Left lung (tissue), 10 donors: ENCODE data around the gene TOMM70. TPM values are rescaled to one million over a fixed set of nuclear protein-coding genes. Genes with fewer than 3 reads are reported as not detected.

ENCODE experiments used
- ATAC-seq: fragments of 200-7000 bp; cut with Tn5 transposase; one replicate; pipeline ENCODE4 v1.9.1; 2020; ENCODE audit warnings: moderate library complexity
- DNase-seq, 4 donors: peaks; one replicate each; pipeline ENCODE4 v3.0.0-alpha.2; 2013 to 2020
- H3K27ac ChIP-seq, 2 donors: fragments of 200-600 bp; sonication (generic) in 1 of 2; one replicate each; pipeline versions ENCODE4 v1.5.0 to v1.8.0; 2020 to 2021
- H3K27me3 ChIP-seq, 2 donors: fragments of 200-600 bp; sonication (generic) in 1 of 2; one replicate each; pipeline versions ENCODE4 v1.5.0 to v1.8.0; 2020 to 2021
- H3K36me3 ChIP-seq, 2 donors: fragments of 200-600 bp; sonication (generic) in 1 of 2; one replicate each; pipeline versions ENCODE4 v1.5.0 to v1.8.0; 2020 to 2021
- H3K4me1 ChIP-seq, 2 donors: fragments of 200-600 bp; one replicate each; pipeline ENCODE4 v1.8.0; 2021
- H3K4me3 ChIP-seq, 2 donors: fragments of 200-600 bp; sonication (generic) in 1 of 2; one replicate each; pipeline versions ENCODE4 v1.5.0 to v1.8.0; 2020 to 2021; ENCODE audit warnings: mild to moderate bottlenecking in 1 of 2
- H3K9me3 ChIP-seq, 2 donors: fragments of 200-600 bp; sonication (generic) in 1 of 2; one replicate each; pipeline versions ENCODE4 v1.5.0 to v1.8.0; 2020 to 2021
- intact Hi-C, 2 donors: fragments of 100-400 bp; cut with DNase I; formaldehyde crosslinking; loops; one replicate each; pipeline versions ENCODE4 v1.11.2 to v1.14.2; 2022
- polyA plus RNA-seq, 6 donors: library from polyadenylated mRNA; unstranded; fragments of 120-200 nt; gene quantifications; one replicate each; pipeline ENCODE4 v1.2.1, GENCODE V29; 2013; ENCODE audit not compliant: insufficient read length in 6 of 6
- total RNA-seq, 2 donors: library from RNA; stranded (reverse); fragmentation: NEBNext Ultra II Directional; extraction: Animal tissue kit (Norgen Biotek cat#: 25700); gene quantifications; one replicate each; pipeline ENCODE4 v1.2.1, GENCODE V29; 2021
- TF ChIP-seq, protein P1 (sequence below), 2 donors: fragments of 200-600 bp; sonication (generic) in 1 of 2; IDR thresholded peaks; one replicate each; pipeline versions ENCODE4 v1.5.0 to v1.8.0; 2021; ENCODE audit warnings: antibody characterized with exemption in 2 of 2
- donor health status: DM: no; HTN: yes; CAD: no.
- donor health status: DM: no; HTN: no; CAD: no.

The TOMM70 gene
- total and polyA plus RNA-seq, 8 donors = 28.0 to 65.2 (median 59.4) TPM

DNA sequence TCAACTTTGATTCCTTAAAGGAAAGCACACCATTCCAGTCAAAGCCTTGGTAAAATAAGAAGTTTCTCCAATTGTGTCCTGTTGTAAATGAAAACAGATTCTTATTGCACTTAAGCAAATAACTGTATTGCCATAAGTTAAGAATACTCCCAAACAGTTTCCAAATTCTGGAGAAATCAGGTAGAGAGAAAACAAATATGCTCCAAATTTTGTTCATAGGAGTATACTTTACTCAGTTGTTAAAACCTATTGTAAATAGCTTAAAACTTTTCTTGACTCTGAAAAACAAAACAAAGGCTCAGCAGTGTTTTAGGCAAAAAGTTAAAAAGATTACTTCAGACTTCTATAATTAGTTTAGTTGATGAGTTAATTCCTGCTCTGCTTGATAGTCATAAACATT is 42.8 kb upstream of the TOMM70 start:
- Histone ChIP-seq H3K27ac (no peak overlapping the region), H3K36me3 (no peaks in the 10 kb centered on the region), H3K27me3 (no peaks in the 10 kb centered on the region), H3K9me3 (peaks cover 0 to 20% of the 10 kb centered on the region in 2 donors), H3K4me1 (no peaks in the 10 kb centered on the region), H3K4me3 (no peak overlapping the region)
- TF ChIP-seq, protein P1, sequence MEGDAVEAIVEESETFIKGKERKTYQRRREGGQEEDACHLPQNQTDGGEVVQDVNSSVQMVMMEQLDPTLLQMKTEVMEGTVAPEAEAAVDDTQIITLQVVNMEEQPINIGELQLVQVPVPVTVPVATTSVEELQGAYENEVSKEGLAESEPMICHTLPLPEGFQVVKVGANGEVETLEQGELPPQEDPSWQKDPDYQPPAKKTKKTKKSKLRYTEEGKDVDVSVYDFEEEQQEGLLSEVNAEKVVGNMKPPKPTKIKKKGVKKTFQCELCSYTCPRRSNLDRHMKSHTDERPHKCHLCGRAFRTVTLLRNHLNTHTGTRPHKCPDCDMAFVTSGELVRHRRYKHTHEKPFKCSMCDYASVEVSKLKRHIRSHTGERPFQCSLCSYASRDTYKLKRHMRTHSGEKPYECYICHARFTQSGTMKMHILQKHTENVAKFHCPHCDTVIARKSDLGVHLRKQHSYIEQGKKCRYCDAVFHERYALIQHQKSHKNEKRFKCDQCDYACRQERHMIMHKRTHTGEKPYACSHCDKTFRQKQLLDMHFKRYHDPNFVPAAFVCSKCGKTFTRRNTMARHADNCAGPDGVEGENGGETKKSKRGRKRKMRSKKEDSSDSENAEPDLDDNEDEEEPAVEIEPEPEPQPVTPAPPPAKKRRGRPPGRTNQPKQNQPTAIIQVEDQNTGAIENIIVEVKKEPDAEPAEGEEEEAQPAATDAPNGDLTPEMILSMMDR (IDR thresholded peaks at IDR 0.05) = no peak
- no peak for DNase-seq
- no peak for ATAC-seq
- intact Hi-C loops = no loop called here

DNA sequence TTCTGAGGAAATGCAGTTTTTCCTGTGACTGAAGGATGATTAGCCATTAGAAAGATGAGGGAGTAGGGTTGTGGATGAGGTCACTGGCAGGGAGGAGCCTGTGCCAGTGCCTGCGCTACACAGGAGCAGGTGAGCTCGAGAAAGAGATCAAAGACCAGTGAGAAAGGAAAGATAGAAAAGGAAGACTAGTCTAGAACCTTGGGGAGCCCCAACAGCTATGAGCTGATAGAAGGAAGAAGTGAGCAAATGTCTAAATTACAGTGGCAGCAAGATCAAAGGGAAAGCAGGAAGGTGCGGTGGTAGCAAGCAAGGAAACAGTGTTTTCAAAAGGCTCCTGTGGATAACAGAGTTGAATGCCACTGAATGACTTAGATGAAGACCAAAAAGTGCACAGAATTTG is 40.0 kb upstream of the TOMM70 start:
- Histone ChIP-seq H3K9me3 (peaks cover 0 to 14% of the 10 kb centered on the region in 2 donors), H3K4me3 (no peak overlapping the region), H3K36me3 (no peaks in the 10 kb centered on the region), H3K4me1 (no peaks in the 10 kb centered on the region), H3K27ac (no peak overlapping the region), H3K27me3 (no peaks in the 10 kb centered on the region)
- intact Hi-C loops = no loop called here
- TF ChIP-seq, protein P1 (IDR thresholded peaks at IDR 0.05) = no peak
- ATAC-seq (no peak), DNase-seq (no peak)

DNA sequence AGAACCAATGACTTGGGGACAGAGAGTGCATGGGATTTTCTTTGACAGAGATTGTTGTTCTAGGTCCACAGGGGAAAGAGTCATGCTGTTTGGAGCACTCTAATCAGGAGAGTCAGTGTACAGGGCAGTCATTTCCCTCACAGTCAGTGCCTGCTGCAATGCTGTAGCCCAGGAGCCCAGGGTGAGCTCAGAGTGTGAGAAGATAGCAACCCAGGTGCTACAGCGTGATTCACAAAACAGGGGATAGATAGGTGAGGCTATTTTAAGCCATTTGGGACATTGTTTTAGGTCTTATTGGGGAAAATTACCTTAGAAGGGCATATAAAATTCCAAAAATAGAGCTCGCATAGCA is 37.7 kb upstream of the TOMM70 start:
- Histone ChIP-seq H3K27me3 (no peaks in the 10 kb centered on the region), H3K9me3 (peaks cover 0 to 5% of the 10 kb centered on the region in 2 donors), H3K4me1 (no peaks in the 10 kb centered on the region), H3K27ac (no peak overlapping the region), H3K4me3 (no peak overlapping the region), H3K36me3 (no peaks in the 10 kb centered on the region)
- DNase-seq (no peak), ATAC-seq (no peak)
- intact Hi-C loops = no loop called here
- TF ChIP-seq, protein P1 (IDR thresholded peaks at IDR 0.05) = no peak

DNA sequence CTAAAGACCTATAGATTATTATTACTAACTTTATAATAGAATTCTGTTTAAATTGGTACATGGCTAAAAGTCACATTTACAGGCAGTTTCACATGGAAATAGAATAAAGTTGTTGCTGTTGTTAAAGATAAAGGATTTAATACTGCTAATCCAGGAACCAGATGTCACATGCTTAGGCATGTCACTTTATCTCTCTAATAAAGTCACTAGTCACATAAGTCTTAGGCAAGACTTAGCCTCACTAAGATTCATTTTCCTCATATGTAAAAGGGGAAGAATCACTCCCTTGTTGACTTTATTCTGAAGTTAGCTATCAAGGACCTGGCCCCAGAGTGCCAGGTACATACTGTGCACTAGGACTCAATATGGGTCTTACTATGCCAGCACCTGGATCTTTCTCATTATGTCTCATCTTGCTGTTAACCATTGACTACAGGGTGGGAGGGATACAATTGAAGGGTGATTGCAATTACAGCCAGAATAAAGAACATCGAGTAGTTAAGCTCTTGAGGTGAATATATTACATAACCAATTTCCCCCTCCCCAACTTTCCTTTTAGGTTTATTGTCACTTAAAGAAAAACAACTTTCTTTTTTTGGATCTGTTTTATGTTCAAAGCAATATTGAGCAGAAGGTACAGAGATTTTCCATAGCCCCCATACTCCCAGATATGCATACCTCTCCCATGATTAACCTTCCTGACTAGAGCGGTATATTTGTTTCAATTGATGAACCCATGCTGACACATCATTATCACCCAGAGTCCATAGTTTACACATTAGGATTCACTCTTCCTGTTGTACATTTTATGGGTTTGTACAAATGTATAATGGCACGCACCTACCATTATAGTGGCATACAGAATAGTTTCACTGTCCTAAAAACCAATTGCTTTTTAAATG is 37.1 kb upstream of the TOMM70 start:
- intact Hi-C loops = no loop called here

DNA sequence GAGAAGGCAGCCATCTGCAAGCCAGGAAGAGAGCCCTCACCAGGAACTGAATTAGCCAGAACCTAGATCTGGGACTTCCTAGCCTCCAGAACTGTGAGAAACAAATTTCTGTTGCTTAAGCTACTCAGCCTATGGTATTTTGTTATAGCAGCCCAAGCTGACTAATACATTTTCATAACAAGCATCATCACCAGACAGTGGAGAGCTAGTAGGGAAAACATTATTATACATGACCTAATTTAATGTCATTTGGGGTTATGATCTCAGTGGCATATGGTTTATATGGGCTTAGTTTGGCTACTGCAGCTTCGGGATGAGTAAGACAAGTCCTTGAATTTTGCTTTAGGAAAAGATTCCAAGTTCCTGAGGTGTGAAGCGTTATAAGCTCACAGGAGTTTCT is 36.1 kb upstream of the TOMM70 start:
- TF ChIP-seq, protein P1 (IDR thresholded peaks at IDR 0.05) = no peak

More for the DNA sequence above, 37.1 kb upstream of the TOMM70 start:
- no peak overlapping the region for H3K27ac ChIP-seq
- ATAC-seq = peak; percentile 52
- H3K27me3 ChIP-seq = no peaks in the 10 kb centered on the region
- DNase-seq = no peak
- H3K4me1 ChIP-seq = no peaks in the 10 kb centered on the region
- TF ChIP-seq, protein P1 (IDR thresholded peaks at IDR 0.05) = no peak
- no peaks in the 10 kb centered on the region for H3K9me3 ChIP-seq
- no peak overlapping the region for H3K4me3 ChIP-seq
- H3K36me3 ChIP-seq = no peaks in the 10 kb centered on the region

More for the DNA sequence above, 36.1 kb upstream of the TOMM70 start:
- no peaks in the 10 kb centered on the region for H3K36me3 ChIP-seq
- H3K9me3 ChIP-seq = no peaks in the 10 kb centered on the region
- no peak overlapping the region for H3K27ac ChIP-seq
- no peaks in the 10 kb centered on the region for H3K4me1 ChIP-seq
- H3K4me3 ChIP-seq = no peak overlapping the region
- no peak for DNase-seq
- H3K27me3 ChIP-seq = no peaks in the 10 kb centered on the region
- intact Hi-C loops = no loop called here
- ATAC-seq = no peak
